HG03521 (cell line): ENCODE results near the gene SQSTM1.
"Not testable (repeated sequence)": the region's sequence is repeated elsewhere in the genome, so short reads cannot be mapped to it uniquely, and the experiment has no call there.

Experiments used
- ATAC-seq: cut with Tn5 transposase; IDR thresholded peaks from one replicate; pipeline ENCODE4 v1.9.1; 2021; ENCODE audit warnings: mild to moderate bottlenecking, moderate library complexity; ENCODE audit not compliant: unreplicated experiment

Gene SQSTM1

DNA sequence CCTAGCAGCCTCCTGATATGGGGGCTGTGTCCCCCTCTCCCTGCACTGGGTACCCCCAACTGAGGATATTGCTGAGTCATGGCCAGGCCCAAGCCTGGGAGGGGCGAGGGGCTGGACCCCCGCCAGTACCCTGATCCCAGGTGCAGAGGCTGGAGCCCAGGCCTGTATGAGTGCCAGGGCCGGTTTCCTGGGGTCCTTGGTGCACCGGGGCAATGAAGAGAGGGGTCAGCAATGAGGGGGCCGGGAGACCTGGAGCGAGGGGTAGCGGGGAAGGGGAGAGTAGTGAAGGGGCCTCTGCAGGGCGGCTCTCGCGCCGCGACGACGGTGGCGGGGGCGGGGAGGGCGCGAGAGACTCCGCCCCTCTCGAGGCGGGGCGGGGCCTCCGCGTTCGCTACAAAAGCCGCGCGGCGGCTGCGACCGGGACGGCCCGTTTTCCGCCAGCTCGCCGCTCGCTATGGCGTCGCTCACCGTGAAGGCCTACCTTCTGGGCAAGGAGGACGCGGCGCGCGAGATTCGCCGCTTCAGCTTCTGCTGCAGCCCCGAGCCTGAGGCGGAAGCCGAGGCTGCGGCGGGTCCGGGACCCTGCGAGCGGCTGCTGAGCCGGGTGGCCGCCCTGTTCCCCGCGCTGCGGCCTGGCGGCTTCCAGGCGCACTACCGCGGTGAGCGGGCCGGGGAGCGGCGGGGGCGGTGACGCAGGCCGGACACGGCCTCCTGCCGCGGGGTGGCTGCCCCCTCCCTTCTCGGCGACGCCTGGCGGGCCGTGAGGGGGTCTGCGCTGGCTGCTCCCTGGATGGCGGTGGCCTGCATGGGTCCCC lies at the start of gene SQSTM1:
SQSTM1 (plus strand) TSS at position 423 of the 815 bp plus-strand sequence; CDS start at position 455, 32 bp downstream.
- ATAC-seq = peak; percentile 37

DNA sequence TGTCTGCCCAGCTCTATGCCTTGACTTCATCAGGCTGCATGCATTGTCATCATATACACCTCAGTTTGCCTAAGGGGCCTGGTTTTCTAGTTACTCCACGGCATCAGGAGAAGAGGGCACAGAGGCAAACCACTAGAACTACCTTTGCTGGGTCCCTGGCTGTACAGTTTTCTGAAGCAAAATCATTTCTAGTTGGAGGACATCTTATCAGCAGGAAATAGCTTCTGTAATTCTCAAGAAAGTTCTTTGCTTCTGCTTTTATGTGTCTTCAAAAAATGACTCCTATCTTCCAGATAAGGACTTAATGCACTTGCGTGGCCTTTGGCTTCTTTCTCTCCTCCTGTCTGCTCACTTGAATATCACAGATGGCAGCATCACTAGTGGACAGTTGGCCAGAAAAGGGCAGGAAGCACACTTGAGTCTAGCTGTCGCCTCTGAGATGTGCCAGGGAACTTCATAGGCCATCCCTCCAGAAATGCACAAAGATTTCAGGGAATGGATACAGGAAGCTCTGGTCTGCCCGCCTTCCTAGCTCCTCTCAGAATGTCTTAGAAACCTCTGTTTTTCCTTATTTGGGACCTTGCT lies 49.3 kb upstream of the SQSTM1 start:
- no peak for ATAC-seq

DNA sequence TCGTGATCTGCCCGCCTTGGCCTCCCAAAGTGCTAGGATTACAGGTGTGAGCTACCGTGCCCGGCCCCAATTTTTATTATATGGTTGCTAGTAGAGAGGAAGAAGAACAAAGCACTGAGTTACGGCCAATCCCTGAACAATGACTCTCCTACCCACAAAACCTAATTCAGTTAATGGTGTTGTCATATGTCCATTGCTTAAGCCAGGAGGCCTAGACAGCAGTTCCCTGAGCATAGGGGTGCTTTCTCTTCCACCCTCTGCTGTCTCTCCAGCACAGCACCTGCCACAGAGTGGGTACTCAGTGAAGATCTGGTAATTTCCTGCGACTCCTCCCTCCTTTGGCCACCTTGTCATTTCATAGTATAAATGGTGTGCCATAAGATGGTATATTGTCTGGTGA lies 48.4 kb upstream of the SQSTM1 start:
- ATAC-seq = no peak

DNA sequence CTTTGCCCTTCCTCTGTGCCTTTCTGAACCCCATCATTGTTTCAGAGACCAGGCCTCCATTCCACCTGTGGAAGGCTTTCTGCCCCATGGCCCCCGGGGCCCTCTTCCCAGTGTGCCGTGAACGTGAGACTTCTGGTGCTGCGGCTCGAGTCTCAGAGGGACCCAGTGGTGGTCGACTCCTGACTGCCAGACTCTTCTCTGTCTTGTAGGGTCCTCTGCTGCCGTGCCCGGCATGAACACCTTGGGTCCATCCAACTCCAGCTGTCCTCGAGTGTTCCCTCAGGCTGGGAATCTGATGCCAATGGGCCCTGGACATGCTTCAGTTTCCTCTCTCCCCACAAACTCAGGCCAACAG lies 47.0 kb upstream of the SQSTM1 start:
- ATAC-seq = no peak

DNA sequence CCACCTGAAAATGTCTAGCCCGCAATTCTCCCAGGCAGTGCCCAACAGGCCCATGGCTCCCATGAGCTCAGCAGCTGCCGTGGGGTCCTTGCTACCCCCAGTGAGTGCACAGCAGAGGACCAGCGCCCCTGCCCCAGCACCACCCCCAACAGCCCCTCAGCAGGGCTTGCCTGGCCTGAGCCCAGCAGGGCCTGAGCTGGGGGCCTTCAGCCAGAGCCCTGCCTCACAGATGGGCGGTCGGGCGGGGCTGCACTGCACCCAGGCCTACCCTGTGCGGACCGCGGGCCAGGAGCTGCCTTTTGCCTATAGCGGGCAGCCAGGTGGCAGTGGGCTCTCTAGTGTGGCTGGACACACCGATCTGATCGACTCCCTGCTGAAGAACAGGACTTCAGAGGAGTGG lies 46.3 kb upstream of the SQSTM1 start:
- no peak for ATAC-seq

DNA sequence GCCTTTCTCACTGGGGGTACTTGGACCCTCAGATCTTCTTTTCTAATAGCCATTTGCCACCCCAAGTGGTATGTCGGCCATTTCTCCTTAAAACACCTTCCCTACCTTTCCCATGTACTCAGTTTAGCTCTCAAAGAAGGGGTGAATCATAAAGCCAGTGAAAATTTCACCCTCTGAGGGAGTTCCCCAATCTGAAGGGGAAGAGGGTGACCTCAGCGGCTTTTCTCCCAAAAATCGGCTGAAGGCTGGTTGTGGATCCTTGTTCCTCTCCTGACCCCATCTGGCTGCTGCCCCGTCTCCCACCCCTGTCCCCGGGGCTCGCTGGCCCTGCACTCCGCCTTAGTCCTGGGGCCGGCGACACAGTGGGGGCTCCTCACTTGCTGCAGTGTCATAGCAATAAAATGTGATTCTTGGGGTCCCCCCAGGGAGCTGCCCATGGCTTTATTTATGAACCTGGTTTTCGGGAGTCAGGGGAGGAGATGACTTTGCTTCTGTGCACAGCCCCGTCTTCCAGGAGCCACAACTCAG lies 44.2 kb upstream of the SQSTM1 start:
- ATAC-seq = no peak

DNA sequence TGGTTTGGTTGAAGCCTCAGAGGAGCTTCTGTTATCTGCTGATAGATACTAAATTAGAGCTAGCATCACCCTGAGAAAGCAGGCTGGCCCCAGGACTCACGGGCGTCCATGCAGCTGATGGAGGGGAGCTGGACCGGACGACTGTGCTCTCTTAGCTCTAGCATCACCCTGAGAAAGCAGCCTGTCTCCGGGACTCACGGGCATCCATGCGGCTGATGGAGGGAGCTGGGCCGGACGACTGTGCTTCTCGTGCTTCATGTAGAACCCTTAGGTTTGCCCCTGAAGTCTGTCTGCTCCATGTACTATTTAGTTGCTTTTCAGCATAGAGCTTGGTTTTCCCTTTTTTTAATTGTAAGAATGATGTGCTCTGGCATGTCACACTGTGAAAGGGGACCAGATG lies 43.2 kb upstream of the SQSTM1 start:
- no peak for ATAC-seq

DNA sequence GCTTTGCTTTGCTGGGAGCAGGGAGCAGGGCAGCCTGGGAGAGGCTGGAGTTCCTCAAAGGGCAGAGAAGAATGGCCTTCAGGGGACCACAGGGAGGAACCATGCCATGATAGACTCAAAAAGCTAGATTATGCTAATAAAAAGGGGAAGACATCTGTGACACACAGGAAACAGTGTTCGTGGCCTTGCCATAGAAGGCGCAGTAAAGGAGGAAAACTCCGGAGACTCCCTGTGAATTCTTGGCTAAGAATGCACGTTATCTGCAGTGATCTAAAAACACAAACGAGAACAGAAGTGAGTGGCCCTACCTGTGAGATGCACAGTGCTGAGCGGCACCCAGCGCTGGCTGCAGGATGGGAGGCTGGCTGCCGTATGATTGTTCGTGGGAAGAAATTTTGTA lies 42.8 kb upstream of the SQSTM1 start:
- ATAC-seq = no peak

DNA sequence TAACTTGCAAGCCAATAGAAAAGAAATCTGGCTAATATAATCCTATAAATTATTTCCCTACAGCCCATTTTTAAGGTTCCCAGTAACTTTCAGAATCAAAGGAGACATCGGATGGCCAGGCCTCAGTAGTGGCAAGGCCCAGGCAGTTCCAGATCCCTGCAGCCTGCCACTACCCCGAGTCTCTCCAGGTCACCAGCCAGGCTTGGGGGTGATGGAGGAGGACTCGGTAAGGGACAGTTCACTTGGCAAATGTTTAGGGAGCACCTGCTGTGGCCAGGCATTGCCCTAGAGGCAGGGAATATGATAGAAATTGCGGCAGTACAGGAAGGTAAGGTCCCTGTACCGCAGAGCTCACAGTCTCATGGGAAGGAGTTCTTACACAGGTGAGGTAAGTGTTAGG lies 42.1 kb upstream of the SQSTM1 start:
- no peak for ATAC-seq

DNA sequence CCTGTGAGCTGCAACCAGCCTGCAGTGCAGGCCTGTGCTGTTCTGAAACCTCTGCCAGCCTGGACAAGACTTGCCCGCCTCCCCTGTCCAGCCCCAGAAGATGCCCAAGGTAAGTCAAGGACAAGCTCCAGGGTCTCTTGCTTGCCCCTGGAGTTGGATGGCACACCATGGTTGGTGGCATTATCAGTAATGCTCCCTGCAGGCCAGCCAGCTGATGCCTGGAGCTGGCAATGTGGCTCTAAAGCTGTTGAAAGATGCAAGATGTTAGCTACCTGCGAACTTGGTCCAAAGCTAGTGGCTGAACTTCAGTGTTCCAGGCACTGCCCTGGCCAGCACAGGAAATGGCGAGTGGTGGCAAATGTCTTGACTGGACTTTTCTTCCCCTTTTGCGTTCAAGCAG lies 40.9 kb upstream of the SQSTM1 start:
- ATAC-seq = no peak

DNA sequence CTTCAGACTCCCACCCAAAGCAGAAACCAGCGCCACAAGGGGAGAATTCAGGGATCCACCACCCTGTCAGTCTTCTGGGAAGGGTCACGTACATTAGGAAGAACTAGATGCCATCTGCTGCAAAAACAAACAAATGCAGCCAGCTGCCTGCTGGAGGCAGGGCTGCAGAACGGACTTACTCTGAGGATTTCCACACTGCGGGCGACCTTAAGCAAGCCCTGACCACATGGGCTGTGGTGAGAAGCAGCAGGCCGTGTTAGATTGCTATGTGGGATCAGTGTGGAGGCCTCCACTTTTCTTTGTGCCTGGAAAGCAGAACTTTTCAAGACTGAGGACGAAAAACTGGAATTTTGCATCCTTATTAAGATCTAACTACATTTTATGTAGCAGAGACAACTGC lies 40.3 kb upstream of the SQSTM1 start:
- no peak for ATAC-seq

DNA sequence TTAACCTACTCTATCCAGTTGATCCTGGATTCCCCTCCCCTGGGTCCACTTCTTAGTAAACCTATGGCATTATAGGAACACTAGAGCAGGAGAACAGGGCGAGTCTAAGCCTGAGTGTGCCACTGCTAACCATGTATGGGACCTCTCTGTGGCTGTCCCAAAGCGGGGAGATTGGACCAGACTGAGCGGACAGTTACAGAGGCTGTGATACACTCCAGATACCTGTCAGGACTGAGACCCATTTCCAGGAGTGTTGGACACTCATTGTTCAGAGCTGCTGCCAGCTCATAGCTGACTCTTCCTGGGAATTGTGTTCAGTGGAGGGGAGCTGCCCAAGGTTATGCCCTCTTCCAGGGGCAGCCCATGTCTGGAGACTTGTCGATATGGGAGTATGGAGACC lies 38.9 kb upstream of the SQSTM1 start:
- ATAC-seq = no peak

DNA sequence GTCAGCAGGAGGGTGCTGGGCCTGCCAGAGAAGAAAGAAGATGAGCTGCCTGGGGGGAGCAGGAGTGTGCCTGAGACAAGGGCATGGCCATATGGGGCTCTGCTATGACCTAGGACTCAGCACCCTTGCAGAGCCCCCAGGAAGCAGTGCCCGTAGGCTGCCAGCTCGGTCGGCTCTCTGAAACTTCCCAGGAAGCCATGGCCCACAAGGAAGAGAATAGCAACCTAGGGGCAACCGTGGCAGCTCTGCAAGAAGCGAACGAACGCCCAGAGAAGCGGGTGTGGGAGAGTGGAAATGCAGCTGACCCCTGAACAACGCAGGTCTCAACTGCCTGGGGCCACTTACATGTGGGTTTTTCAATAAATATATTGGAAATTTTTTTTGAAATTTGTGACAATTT lies 37.6 kb upstream of the SQSTM1 start:
- no peak for ATAC-seq

DNA sequence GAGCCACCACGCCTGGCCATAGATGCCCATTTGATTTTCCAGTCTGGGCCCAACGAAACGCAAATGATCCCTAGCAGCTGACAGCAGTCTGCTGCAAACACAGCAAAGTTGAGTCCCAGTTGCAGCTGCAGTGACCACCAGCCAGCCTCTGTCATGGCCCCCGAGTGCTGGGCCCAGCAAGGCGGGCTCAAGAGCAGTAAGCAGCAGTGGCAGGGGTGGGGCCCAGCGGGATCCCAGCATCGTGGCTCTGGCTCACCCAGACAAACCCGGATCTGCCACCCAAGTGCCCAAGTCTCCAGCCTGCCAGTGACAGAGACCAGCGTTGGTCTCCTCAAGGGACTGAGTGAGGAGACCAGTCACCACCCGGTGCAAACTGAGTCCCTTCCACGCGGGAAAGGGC lies 33.8 kb upstream of the SQSTM1 start:
- ATAC-seq = no peak

DNA sequence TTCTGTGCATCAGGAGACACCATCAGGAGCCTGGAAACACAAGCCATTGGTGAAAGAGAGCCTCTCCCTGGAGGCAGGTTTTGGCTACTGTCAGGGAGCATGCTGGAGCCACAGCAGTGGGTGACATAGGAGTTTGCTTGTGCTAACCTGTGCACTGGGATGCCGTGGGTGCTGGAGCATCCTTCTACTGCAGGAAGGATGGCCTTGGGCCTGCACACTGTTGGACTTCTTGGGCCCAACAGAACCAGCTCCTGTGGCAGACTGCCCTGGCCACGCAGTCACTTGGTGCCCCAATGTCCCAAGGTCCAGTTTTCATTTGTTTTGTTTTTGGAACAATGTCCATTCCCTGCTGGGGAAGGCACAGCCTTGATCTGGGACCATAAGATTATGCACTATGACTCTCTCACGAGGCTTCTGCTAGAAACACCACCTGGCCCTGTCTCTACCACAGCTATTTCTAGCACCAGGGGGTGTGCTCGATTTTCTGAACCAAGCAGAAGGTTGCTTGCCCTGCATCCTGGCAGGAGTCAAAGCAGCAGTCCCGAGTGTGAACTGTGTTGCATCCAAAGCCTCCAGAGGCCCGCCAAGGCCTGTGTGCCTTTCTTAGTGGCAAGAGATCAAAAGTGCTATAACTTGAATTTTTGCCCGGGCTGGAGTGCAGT lies 32.4 kb upstream of the SQSTM1 start:
- ATAC-seq = no peak

DNA sequence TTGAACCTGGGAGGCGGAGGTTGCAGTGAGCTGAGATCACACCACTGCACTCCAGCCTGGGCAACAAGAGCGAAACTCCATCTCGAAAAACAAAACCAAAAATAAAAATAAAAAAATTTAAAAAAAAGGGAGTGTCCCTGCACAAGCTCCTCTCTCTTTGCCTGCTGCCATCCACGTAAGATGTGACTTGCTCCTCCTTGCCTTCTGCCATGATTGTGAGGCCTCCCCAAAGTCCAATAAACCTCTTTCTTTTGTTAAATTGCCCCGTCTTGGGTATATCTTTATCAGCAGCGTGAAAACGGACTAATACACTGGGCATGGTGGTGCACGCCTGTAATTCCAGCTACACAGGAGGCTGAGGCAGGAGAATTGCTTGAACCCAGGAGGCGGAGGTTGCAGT lies 31.4 kb upstream of the SQSTM1 start:
- not testable (repeated sequence) for ATAC-seq

DNA sequence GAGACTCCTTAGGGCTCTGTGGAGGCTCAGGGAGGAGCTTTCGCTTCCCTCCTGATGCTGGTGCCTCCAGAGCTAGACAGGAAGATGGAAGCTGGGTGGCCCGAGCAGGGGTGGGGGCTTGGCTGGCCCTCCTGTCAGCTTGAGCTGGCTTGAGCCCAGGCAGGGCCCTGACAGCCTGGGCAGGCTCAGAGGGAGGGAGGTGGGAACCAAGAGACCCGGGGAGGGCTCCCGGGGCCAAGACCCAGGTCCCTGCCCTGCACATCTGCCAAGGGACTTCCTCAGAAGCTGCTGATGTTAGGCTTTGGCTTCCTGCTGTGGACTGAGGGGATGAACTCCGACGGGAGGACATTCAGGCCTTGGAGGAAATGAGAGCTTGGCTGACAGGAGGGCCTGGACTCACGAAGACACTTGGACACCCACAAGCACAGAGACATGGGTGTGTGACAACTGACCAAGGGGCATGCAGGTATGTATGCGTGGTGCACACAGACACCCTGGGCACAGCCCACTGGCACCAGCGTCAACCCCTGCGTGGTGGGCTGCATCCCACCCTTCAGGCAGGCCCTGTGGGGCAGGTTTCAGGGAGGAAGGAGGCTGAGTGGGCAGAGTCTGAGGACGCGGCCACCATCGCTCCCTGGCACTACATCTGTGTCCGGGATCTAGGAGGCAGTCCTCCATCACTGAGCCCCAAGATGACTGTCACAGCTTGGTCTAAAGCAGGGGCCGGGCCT lies 28.7 kb upstream of the SQSTM1 start:
- ATAC-seq = no peak

DNA sequence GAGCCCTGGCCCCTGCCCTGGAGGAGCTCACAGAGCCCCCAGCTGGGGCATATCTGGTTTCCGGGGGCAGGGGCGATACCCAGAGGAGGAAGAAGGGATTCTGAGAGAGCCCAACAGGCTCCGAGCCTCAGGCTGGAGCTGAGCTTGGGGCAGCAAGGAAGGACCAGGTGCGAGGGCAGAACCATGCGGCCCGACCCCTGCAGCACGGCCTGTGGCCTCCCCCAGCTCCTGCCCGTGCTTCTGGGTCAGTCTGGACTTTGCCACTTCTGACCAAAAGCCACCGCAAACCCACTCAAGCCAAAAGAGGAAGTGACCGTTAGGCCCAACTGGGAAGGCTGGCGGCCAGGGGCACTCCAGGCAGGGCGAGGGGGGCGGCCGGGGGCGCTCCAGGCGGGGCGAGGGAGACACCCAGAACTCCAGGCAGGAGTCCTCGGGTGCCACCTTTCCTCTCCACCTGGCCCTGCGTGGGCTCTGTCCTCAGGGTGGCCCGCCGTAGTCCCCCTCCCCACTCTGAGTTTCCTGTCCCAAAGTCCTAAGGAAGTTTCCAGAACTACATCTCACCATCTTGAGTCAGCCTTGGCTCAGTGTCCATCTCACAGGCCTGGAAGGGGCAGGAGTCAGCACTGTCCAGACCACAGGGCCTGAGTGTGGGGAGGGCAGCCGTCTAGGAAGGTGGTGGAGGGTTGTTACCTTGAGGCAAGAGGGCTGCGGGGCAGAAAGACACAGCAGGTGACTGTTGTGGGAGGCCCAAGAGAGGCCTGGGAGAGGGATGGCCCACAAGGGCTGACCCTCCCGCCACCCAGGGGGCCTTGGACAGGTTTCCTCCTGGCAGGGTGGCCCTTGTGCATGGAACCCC lies 27.9 kb upstream of the SQSTM1 start:
- ATAC-seq = no peak

DNA sequence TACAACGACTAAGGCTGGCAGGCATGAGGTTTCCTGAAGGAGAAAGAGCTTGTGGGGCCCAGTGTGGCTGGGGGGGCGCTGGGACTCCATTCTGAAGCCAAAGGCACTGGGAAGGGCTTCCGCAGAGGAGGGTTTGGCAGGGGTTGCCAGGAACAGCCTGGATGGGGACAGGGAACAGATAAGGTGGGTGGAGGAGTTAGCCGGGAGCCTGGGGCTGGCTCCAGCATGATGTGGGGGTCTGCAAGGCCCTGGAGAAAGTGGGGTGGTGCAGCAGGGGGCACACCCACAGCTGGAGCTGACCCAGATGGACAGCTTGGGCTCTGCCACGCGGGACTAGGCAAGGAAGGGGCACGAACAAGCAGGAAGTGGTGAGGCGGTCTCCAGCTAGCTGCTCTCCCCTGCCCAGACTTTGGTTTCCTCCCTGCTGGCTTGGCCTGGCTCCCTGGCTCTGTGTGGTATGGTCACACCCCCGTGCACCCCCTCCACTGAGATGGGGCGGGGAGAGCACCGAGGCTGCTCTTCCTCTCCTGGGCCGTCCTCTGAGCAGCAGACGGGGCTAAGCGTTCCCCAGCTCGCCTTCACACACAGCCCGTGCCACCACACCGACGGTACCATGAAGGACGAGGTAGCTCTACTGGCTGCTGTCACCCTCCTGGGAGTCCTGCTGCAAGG lies 27.1 kb upstream of the SQSTM1 start, which contains the start of gene LTC4S:
LTC4S (plus strand) TSS at position 519 of the 672 bp plus-strand sequence; CDS start at position 614, 95 bp downstream.
- ATAC-seq = no peak

DNA sequence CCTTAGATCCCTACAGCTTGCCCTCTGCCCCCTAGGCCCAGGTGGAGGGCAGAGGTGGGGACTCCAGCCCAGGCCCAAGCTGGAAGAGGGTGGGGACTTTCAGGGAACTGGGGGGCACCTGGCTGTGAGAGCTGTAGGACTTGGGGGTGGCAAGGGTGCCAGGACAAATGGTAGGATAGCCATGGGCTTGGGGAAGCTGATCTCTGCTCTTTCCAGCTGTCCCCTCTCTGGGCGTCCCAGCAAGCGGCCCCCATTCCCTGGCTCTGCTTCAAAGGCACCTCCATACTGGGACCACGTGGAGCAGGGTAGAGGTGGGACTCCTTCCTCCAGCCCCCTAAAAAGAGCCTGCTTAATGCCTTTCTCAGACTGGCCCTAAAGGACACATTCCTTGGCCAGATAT lies 26.5 kb upstream of the SQSTM1 start:
- ATAC-seq = no peak
